Dermis blood vessel endothelial cell (primary cell): ENCODE data around the gene NEO1. TPM values are rescaled to one million over a fixed set of nuclear protein-coding genes. Genes with fewer than 3 reads are reported as not detected.

Source experiments
- DNase-seq: peaks from one replicate; pipeline ENCODE4 v3.0.0; 2010
- total RNA-seq: library from RNA; depleted of rRNA; stranded (reverse); fragments of >200 nt; gene quantifications from 2 replicates; pipeline ENCODE4 v1.2.3, GENCODE V29; 2014

The NEO1 gene
- total RNA-seq, 1 donor from 2014 or later: 6.3 TPM

GRCh38 chr15:73318463-73319351 lies 266.4 kb downstream of the NEO1 start:
- no peak for DNase-seq

- DNase-seq: no peak
Observed at GRCh38 chr15:73319460-73320245, 267.4 kb downstream of the NEO1 start.

- no peak for DNase-seq
Observed at GRCh38 chr15:73320619-73321180, 268.4 kb downstream of the NEO1 start.

- no peak for DNase-seq
Observed at GRCh38 chr15:73321496-73322450, 269.5 kb downstream of the NEO1 start.

- DNase-seq: no peak
Observed at GRCh38 chr15:73322665-73323373, 270.6 kb downstream of the NEO1 start.

- DNase-seq: no peak
Observed at GRCh38 chr15:73323374-73323955, 271.2 kb downstream of the NEO1 start.

- DNase-seq: no peak
Observed at GRCh38 chr15:73323956-73324355, 271.7 kb downstream of the NEO1 start.

GRCh38 chr15:73324496-73325170 lies 272.4 kb downstream of the NEO1 start:
- no peak for DNase-seq

- DNase-seq: peak; percentile 2
Observed at GRCh38 chr15:73325191-73325861, 273.1 kb downstream of the NEO1 start.

- no peak for DNase-seq
Observed at GRCh38 chr15:73326157-73326556, 273.9 kb downstream of the NEO1 start.

GRCh38 chr15:73328149-73328820 lies 276.0 kb downstream of the NEO1 start:
- DNase-seq: no peak

- DNase-seq: no peak
Observed at GRCh38 chr15:73328981-73329380, 276.7 kb downstream of the NEO1 start.

GRCh38 chr15:73329501-73330200 lies 277.4 kb downstream of the NEO1 start:
- no peak for DNase-seq

GRCh38 chr15:73330206-73331051 lies 278.2 kb downstream of the NEO1 start:
- DNase-seq: no peak

- DNase-seq: no peak
Observed at GRCh38 chr15:73331501-73331900, 279.2 kb downstream of the NEO1 start.

- no peak for DNase-seq
Observed at GRCh38 chr15:73331991-73332925, 280.0 kb downstream of the NEO1 start.

GRCh38 chr15:73333001-73333400 lies 280.7 kb downstream of the NEO1 start:
- DNase-seq: no peak
